HL-60/S4 (cell line): ENCODE measurements around the gene HEXIM1.

Experiments
- in situ Hi-C: fragments of 300-500 bp; cut with MboI; formaldehyde crosslinking; loops from 2 replicates; pipeline ENCODE4 v1.14.3; 2022; ENCODE audit warnings: low sequenced_read_pairs

Gene HEXIM1

GRCh38 chr17:45112559-45113423 is 35.5 kb upstream of the HEXIM1 start:
- in situ Hi-C loops: no loop called here

GRCh38 chr17:45113424-45113754 is 34.9 kb upstream of the HEXIM1 start:
- in situ Hi-C loops: no loop called here

GRCh38 chr17:45114117-45114932 is 34.0 kb upstream of the HEXIM1 start:
- in situ Hi-C loops: no loop called here

- in situ Hi-C loops: no loop called here
These were observed 33.2 kb upstream of the HEXIM1 start for GRCh38 chr17:45115015-45115625.

GRCh38 chr17:45115871-45116270 is 32.4 kb upstream of the HEXIM1 start:
- in situ Hi-C loops: no loop called here

- in situ Hi-C loops: no loop called here
These were observed 31.8 kb upstream of the HEXIM1 start for GRCh38 chr17:45116434-45117016.

- in situ Hi-C loops: no loop called here
These were observed 30.9 kb upstream of the HEXIM1 start for GRCh38 chr17:45117334-45117733.

GRCh38 chr17:45117848-45118646 is 30.2 kb upstream of the HEXIM1 start:
- in situ Hi-C loops: no loop called here

- in situ Hi-C loops: no loop called here
These were observed 29.6 kb upstream of the HEXIM1 start for GRCh38 chr17:45118691-45119090.

GRCh38 chr17:45119964-45120363 is 28.3 kb upstream of the HEXIM1 start:
- in situ Hi-C loops: loop anchor here (10.0 kb wide), 1 partner anchor 345 kb away; no protein-coding TSS in a partner anchor

- in situ Hi-C loops: loop anchor here (10.0 kb wide), 1 partner anchor 346 kb away; no protein-coding TSS in a partner anchor
These were observed 27.7 kb upstream of the HEXIM1 start for GRCh38 chr17:45120558-45120957.

- in situ Hi-C loops: loop anchor here (10.0 kb wide), 1 partner anchor 346 kb away; no protein-coding TSS in a partner anchor
These were observed 27.2 kb upstream of the HEXIM1 start for GRCh38 chr17:45121055-45121454.

GRCh38 chr17:45123076-45123770 is 25.1 kb upstream of the HEXIM1 start:
- in situ Hi-C loops: loop anchor here (10.0 kb wide), 1 partner anchor 348 kb away; no protein-coding TSS in a partner anchor

GRCh38 chr17:45123930-45124796 is 24.1 kb upstream of the HEXIM1 start:
- in situ Hi-C loops: loop anchor here (10.0 kb wide), 1 partner anchor 349 kb away; no protein-coding TSS in a partner anchor

- in situ Hi-C loops: loop anchor here (10.0 kb wide), 1 partner anchor 350 kb away; no protein-coding TSS in a partner anchor
These were observed 23.5 kb upstream of the HEXIM1 start for GRCh38 chr17:45124797-45125122.

- in situ Hi-C loops: loop anchor here (10.0 kb wide), 1 partner anchor 351 kb away; no protein-coding TSS in a partner anchor
These were observed 22.8 kb upstream of the HEXIM1 start for GRCh38 chr17:45125509-45125908.

- in situ Hi-C loops: loop anchor here (10.0 kb wide), 1 partner anchor 352 kb away; no protein-coding TSS in a partner anchor
These were observed 21.1 kb upstream of the HEXIM1 start for GRCh38 chr17:45127207-45127547.

GRCh38 chr17:45127548-45128300 is 20.6 kb upstream of the HEXIM1 start:
- in situ Hi-C loops: loop anchor here (10.0 kb wide), 1 partner anchor 353 kb away; no protein-coding TSS in a partner anchor
